Activated CD4-positive, alpha-beta T cell treated with anti-CD3 and anti-CD28 coated beads, Interleukin-2, amount 10 ng/mL, durations not matched to agents 7 days and 5 days (primary cell): ENCODE results near the gene EEFSEC. TPM values are rescaled to one million over a fixed set of nuclear protein-coding genes. Genes with fewer than 3 reads are reported as not detected.

Experiments used
- CTCF ChIA-PET: fragments of 350-600 bp; sonication (Branson Sonifier 250); formaldehyde crosslinking; loops from one replicate; lab custom pipeline; 2021; ENCODE audit warnings: antibody characterized with exemption; lab: Charles Lee
- POLR2A ChIA-PET: fragments of 350-600 bp; sonication (Branson Sonifier 250); formaldehyde crosslinking; loops from one replicate; lab custom pipeline; 2021; ENCODE audit warnings: antibody characterized with exemption; lab: Charles Lee
- DNase-seq: peaks from one replicate; pipeline ENCODE4 v3.0.0-alpha.2; 2020
- H3K27ac Mint-ChIP-seq: one replicate; pipeline ENCODE4 v1.8.0; 2021; ENCODE audit warnings: mild to moderate bottlenecking, moderate library complexity, mixed read lengths
- H3K27me3 Mint-ChIP-seq: one replicate; pipeline ENCODE4 v1.8.0; 2021; ENCODE audit warnings: mixed read lengths
- H3K36me3 Mint-ChIP-seq: one replicate; pipeline ENCODE4 v1.8.0; 2021; ENCODE audit warnings: low read depth, mixed read lengths
- H3K4me1 Mint-ChIP-seq: one replicate; pipeline ENCODE4 v1.8.0; 2021; ENCODE audit warnings: mixed read lengths
- H3K4me3 Mint-ChIP-seq: one replicate; pipeline ENCODE4 v1.8.0; 2021; ENCODE audit warnings: mild to moderate bottlenecking, moderate library complexity, mixed read lengths
- H3K9me3 Mint-ChIP-seq: one replicate; pipeline ENCODE4 v1.8.0; 2021; ENCODE audit warnings: mixed read lengths
- total RNA-seq, 2 experiments: library from RNA; stranded (reverse); gene quantifications; one replicate each; pipeline ENCODE4 v1.2.3, GENCODE V29; 2021

The EEFSEC gene
- total RNA-seq, 2 experiments from 2014 or later: 16.6 to 17.1 TPM

DNA sequence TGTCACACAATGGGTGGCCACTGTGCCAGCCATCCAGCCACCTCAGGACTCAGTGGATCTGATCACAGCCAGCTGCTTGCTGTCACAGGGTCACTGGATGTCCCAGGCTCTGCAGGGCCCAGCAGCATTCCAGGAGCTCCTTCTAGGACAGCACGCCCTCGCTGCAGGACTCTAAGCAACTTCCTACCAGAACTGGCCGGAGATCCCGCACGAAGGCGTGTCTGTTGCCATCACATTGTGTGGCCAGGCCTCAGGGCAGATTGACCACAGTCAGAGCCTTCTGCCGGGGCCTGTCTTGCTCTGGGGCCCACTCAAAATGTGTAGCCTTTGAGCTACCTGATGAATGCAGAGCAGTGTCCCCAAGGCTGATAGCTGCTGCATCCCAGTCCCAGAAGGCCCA is 288.8 kb downstream of the EEFSEC start:
- Mint-ChIP-seq H3K4me3 (no peak overlapping the region), H3K27ac (no peak overlapping the region), H3K4me1 (peaks cover 8% of the 10 kb centered on the region), H3K9me3 (peaks cover 23% of the 10 kb centered on the region), H3K27me3 (peaks cover 16% of the 10 kb centered on the region), H3K36me3 (peaks cover 13% of the 10 kb centered on the region)
- no peak for DNase-seq
- ChIA-PET POLR2A (no interaction called here), CTCF (interaction anchor here (0.8 to 0.9 kb wide), 2 partner anchors 17 to 39 kb away, joined by 3 to 4 read pairs; no protein-coding TSS in a partner anchor)

DNA sequence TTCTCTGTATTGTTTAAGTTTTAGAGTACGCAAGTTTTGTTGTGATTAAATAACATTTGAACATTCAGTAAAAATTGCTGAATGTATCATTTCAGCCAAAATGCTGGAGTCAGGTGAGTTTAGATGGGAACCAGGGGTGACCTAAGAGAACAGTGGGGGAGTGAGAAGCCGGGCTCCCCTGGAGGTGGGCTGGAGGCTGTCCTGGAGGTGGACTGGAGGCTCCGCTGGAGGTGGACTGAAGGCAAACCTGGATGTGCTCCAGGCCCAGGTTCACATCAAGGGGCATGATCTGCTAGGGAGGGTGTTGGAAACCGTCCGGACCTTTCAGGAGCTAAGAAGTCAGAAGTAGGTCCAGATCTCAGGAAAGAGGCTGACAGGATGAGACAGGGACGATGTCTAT is 289.7 kb downstream of the EEFSEC start:
- Mint-ChIP-seq H3K9me3 (peaks cover 31% of the 10 kb centered on the region), H3K36me3 (peaks cover 21% of the 10 kb centered on the region), H3K27me3 (peaks cover 10% of the 10 kb centered on the region), H3K27ac (no peak overlapping the region), H3K4me3 (no peak overlapping the region), H3K4me1 (peaks cover 17% of the 10 kb centered on the region)
- no peak for DNase-seq
- POLR2A ChIA-PET: no interaction called here
- CTCF ChIA-PET: no interaction called here

DNA sequence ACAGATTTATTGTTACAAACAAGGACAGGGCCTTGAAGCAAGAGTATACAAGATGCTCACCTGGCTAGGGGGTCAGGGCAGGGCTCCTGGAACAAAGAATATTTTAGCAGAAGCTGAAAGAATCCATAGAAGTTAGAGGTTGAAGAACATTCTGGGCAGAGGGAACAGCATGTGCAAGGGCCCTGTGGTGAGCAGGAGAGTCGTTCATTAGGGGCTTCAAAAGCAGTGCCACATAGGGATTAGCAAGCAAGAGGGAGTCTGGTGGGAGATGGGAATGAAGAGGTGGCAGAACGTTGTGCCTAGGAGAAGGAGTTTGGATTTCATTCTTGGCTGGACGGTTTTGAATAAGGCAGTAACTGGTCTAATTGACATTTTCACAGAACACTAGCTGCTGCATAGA is 290.5 kb downstream of the EEFSEC start:
- CTCF ChIA-PET: interaction anchor here (1.0 to 1.2 kb wide), 2 partner anchors 10 to 33 kb away, joined by 3 read pairs; no protein-coding TSS in a partner anchor
- POLR2A ChIA-PET: no interaction called here
- peaks cover 27% of the 10 kb centered on the region for H3K36me3 Mint-ChIP-seq
- H3K27ac Mint-ChIP-seq: no peak overlapping the region
- DNase-seq: no peak
- peaks cover 10% of the 10 kb centered on the region for H3K27me3 Mint-ChIP-seq
- H3K9me3 Mint-ChIP-seq: peaks cover 36% of the 10 kb centered on the region
- peaks cover 24% of the 10 kb centered on the region for H3K4me1 Mint-ChIP-seq
- H3K4me3 Mint-ChIP-seq: no peak overlapping the region

DNA sequence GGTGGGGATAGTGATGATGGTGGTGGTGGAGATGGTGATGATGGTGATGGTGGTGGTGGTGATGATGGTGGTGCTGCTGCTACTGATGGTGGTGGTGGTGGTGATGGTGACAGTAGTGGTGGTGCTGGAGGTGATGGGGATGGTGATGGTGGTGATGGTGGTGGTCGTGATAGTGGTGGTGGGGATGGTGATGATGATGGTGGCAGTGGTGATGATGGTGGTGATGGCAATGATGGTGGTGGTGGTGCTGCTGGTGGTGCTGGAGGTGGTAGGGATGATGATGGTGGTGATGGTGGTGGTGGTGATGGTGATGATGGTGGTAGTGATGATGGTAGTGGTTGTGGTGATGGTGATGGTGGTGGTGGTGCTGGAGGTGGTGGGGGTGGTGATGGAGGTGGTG is 292.1 kb downstream of the EEFSEC start:
- ChIA-PET POLR2A (no interaction called here), CTCF (no interaction called here)
- no peak for DNase-seq
- no peak overlapping the region for H3K27ac Mint-ChIP-seq
- H3K9me3 Mint-ChIP-seq: peaks cover 49% of the 10 kb centered on the region
- peaks cover 36% of the 10 kb centered on the region for H3K4me1 Mint-ChIP-seq
- H3K4me3 Mint-ChIP-seq: no peak overlapping the region
- H3K36me3 Mint-ChIP-seq: peaks cover 38% of the 10 kb centered on the region
- H3K27me3 Mint-ChIP-seq: peaks cover 7% of the 10 kb centered on the region

DNA sequence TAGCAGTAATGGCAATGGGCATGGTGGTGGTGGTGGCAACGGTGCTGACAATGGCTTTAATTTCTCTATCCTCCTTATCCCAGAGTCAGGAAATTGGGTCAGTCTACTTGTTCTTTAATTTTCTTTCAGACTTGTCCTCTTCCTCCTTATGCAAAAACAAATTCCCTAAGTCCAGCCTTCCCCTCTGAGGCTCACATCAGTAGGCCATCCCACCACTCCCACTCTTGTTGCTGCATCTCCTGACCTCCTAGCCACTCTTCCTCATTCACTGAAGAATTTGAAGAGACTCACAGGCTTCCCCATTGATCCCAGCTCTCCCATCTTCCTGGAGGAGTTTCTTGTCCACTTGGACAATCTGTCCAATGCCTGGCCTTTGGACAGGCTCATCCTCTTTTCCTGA is 293.5 kb downstream of the EEFSEC start:
- H3K4me3 Mint-ChIP-seq: no peak overlapping the region
- POLR2A ChIA-PET: no interaction called here
- peak overlapping the region; percentile 97 for H3K27ac Mint-ChIP-seq
- H3K27me3 Mint-ChIP-seq: peaks cover 7% of the 10 kb centered on the region
- CTCF ChIA-PET: interaction anchor here (1.1 kb wide), 1 partner anchor 11 kb away, joined by 4 read pairs; no protein-coding TSS in a partner anchor
- peaks cover 43% of the 10 kb centered on the region for H3K36me3 Mint-ChIP-seq
- peaks cover 58% of the 10 kb centered on the region for H3K9me3 Mint-ChIP-seq
- no peak for DNase-seq
- H3K4me1 Mint-ChIP-seq: peaks cover 37% of the 10 kb centered on the region

DNA sequence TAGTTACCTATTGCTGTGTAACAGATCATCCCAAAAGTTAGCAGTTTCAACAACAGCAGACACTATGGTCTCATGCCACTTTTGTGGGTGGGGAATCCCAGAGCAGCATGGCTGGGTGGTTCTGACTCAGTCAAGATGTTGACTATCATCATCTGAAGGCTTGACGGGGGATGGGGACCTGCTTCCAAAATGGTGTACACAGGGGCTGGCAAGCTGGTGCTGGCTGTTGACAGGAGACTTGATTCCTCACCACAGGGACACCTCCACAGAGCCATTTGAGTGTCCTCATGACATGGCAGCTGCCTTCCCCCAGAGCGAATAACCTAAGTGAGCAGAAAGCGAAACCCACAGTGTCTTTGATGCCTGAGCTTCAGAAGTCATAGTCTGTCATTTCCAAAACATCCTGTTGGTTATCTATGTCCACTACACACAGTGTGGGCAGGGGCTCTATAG is 294.3 kb downstream of the EEFSEC start:
- Mint-ChIP-seq H3K27me3 (peaks cover 6% of the 10 kb centered on the region), H3K9me3 (peaks cover 58% of the 10 kb centered on the region), H3K4me1 (peaks cover 37% of the 10 kb centered on the region), H3K36me3 (peaks cover 43% of the 10 kb centered on the region), H3K27ac (peak overlapping the region; percentile 97), H3K4me3 (no peak overlapping the region)
- ChIA-PET CTCF (interaction anchor here (1.1 to 1.7 kb wide), 4 partner anchors 10 to 50 kb away, joined by 3 to 7 read pairs (median 4); no protein-coding TSS in a partner anchor), POLR2A (no interaction called here)
- DNase-seq: peak; percentile 62

DNA sequence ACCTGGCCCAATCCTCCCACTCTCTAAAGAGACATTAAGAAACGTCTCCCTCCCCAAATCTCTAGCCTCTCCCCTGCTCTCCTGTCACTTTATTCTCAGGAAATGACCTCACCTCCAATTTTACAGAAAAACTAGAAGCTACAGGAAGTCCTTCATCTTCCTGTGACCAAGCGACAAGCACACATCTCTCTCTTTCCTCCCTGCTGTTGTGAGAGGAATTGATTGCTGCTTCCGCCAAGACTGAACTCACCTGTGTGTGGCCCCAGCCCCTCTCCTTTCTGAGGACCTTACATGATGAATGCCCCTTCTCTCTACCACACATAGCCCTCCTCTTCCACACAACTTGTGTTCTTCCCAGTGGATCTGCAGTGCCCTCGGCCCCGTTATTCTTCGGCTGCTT is 295.2 kb downstream of the EEFSEC start:
- H3K27ac Mint-ChIP-seq: peak overlapping the region; percentile 97
- peak; percentile 42 for DNase-seq
- peaks cover 5% of the 10 kb centered on the region for H3K27me3 Mint-ChIP-seq
- peaks cover 43% of the 10 kb centered on the region for H3K36me3 Mint-ChIP-seq
- H3K4me3 Mint-ChIP-seq: peak overlapping the region; percentile 58
- ChIA-PET CTCF (interaction anchor here (0.7 to 1.8 kb wide), 6 partner anchors 9 to 58 kb away, joined by 3 to 7 read pairs (median 4); no protein-coding TSS in a partner anchor), POLR2A (no interaction called here)
- H3K4me1 Mint-ChIP-seq: peaks cover 37% of the 10 kb centered on the region
- H3K9me3 Mint-ChIP-seq: peaks cover 58% of the 10 kb centered on the region

DNA sequence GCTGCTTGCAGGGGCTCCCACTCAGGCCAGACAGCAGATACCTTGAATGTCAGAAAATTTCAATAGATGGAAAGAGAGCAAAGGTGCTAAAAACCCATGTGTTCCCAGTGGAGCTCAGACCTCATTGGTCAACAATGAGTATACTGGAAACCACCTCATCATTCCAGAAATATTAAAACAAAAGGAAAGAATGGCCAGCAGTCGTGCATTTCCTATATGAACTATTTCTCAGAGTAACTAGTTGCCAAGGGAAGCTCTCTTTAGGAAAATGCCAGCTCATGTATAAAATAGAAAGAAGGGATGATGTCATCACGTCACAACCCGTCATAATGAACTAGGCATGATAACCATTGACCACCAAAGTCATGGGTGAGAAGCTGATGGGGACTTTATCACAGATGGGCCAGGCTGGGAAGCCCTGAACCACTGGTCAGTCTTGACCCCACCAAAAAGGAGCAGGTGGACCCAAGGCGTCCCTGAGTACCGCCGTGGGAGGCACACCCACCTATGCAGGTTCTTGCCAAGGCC is 295.9 kb downstream of the EEFSEC start:
- H3K27me3 Mint-ChIP-seq: peaks cover 4% of the 10 kb centered on the region
- ChIA-PET CTCF (interaction anchor here (0.7 to 1.8 kb wide), 6 partner anchors 12 to 168 kb away, joined by 3 to 7 read pairs (median 3); no protein-coding TSS in a partner anchor), POLR2A (no interaction called here)
- no peak for DNase-seq
- H3K27ac Mint-ChIP-seq: peak overlapping the region; percentile 97
- peaks cover 43% of the 10 kb centered on the region for H3K36me3 Mint-ChIP-seq
- peaks cover 58% of the 10 kb centered on the region for H3K9me3 Mint-ChIP-seq
- H3K4me1 Mint-ChIP-seq: peaks cover 39% of the 10 kb centered on the region
- H3K4me3 Mint-ChIP-seq: no peak overlapping the region

DNA sequence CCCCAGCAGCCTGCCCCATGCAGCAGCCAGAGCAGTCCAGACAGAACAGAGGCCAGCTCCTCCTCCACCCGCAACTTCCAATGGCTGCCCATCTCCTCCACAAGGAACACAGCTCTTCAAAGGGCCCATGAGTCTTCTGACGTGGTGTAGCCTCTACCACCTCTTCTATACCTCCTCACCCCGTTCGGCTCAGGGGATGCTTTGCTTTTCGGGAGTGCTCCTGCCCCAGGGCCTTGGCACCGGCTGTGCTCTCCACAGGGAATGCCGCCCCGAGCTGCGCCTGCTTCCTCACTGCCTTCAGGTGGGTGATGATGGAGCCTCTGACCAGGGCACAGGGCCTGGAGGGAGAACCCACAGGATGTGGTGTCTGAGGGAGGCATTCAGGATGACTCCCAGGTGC is 298.8 kb downstream of the EEFSEC start:
- H3K36me3 Mint-ChIP-seq: peaks cover 29% of the 10 kb centered on the region
- CTCF ChIA-PET: no interaction called here
- H3K27ac Mint-ChIP-seq: no peak overlapping the region

DNA sequence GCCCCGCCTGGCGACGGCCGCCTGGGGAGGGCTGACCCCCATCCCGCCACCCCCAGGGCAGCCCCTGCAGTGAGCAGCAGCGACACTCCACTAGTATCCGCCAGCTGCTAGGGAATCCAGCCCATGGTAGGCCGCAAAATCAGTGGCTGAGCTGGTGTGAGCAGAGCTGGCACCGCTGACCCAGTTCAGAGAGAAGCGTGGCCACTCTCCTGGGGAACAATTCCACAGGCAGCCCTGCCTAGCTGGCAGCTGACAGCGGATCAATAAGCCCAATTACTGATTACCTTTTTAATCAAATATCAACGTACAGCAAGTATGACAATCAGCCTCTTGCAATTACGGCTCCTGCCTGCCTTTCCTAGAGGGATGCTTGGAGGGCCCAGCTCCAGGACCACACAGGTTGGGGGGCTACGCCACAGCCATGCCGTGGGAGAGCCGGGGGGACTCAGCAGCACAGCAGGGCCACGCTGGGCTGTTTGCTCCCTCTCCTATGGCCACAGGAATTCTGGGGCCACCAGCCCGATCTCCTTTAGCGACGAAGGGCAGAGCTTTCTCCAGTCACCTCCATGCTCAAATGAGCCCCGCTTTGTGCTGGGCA is 299.5 kb downstream of the EEFSEC start:
- ChIA-PET CTCF (interaction anchor here (1.1 kb wide), 1 partner anchor 9 kb away, joined by 3 read pairs; no protein-coding TSS in a partner anchor), POLR2A (no interaction called here)
- Mint-ChIP-seq H3K9me3 (peaks cover 28% of the 10 kb centered on the region), H3K36me3 (peaks cover 22% of the 10 kb centered on the region), H3K27ac (no peak overlapping the region), H3K4me3 (no peak overlapping the region), H3K27me3 (peaks cover 24% of the 10 kb centered on the region), H3K4me1 (peaks cover 24% of the 10 kb centered on the region)
- DNase-seq: no peak

More for the DNA sequence above, 298.8 kb downstream of the EEFSEC start:
- Mint-ChIP-seq H3K27me3 (peaks cover 24% of the 10 kb centered on the region), H3K4me3 (no peak overlapping the region), H3K4me1 (peaks cover 30% of the 10 kb centered on the region), H3K9me3 (peaks cover 35% of the 10 kb centered on the region)
- POLR2A ChIA-PET: no interaction called here
- DNase-seq: no peak

DNA sequence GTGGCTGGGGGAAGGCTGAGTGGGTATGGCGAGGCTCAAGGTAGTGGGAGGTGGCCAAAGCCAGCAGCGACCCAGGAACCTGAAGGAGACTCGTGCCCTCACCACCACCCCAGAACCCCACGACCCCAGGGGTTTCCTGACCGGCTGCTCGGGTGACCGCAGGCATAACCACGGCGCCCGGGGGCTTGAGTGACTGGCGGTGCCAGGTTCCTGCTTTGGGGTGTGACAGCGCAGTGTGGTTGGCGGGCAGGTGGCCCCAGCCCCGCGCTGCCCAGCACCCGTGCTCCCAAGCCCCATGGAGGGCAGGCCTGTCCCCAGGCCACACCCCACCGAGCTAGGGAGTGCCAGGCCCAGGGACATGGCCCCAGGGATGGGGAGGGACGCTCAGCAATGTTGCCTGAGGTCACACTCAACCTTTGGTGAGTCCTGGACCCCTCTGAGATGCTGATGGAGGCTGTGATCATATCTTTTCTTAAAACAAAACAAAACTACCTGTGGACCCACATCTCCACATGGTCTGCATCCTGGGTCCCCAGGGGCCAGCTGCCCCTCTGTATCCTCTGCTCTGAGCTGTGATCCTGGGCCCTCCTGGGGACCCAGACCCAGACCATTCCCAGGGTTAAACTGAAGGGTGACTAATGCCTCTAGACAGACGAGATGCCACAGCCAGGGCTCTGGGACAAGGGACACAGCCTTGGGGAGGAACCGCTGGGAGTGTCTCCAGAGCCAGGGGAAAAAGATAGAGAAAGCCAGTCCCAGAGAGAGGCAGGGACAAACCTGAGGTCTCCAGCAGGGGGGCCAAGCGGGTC is 300.4 kb downstream of the EEFSEC start:
- Mint-ChIP-seq H3K27me3 (peaks cover 24% of the 10 kb centered on the region), H3K27ac (no peak overlapping the region), H3K36me3 (peaks cover 17% of the 10 kb centered on the region), H3K9me3 (peaks cover 22% of the 10 kb centered on the region), H3K4me1 (peaks cover 16% of the 10 kb centered on the region), H3K4me3 (no peak overlapping the region)
- ChIA-PET CTCF (interaction anchor here (1.1 to 1.2 kb wide), 2 partner anchors 10 kb away, joined by 3 to 5 read pairs; no protein-coding TSS in a partner anchor), POLR2A (no interaction called here)
- no peak for DNase-seq

DNA sequence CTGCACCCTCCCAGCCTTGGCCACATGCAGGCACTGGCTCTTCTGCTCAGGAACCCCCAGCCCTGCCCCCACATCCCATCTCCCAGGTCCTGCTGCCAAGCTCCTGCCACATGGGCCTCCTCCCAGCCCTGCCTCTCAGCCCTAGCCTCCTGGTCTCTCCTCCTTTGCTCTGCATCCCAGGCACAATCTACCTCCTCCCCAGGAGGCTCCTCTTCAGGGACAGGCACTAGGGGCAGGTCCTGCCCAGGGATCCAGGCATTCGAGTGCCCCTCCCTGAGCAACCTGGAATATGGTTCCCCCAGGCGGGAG is 301.0 kb downstream of the EEFSEC start:
- H3K27me3 Mint-ChIP-seq: peaks cover 24% of the 10 kb centered on the region
- peak overlapping the region; percentile 44 for H3K27ac Mint-ChIP-seq
- peaks cover 13% of the 10 kb centered on the region for H3K36me3 Mint-ChIP-seq
- peaks cover 10% of the 10 kb centered on the region for H3K4me1 Mint-ChIP-seq
- no peak for DNase-seq
- H3K4me3 Mint-ChIP-seq: no peak overlapping the region
- ChIA-PET CTCF (interaction anchor here (1.1 to 1.2 kb wide), 2 partner anchors 10 kb away, joined by 3 to 5 read pairs; no protein-coding TSS in a partner anchor), POLR2A (no interaction called here)
- H3K9me3 Mint-ChIP-seq: peaks cover 17% of the 10 kb centered on the region
